ENCODE results near the gene APOA4.
"Not testable (repeated sequence)": the region's sequence is repeated elsewhere in the genome, so short reads cannot be mapped to it uniquely, and the experiment has no call there.

APOA4 gene

DNA sequence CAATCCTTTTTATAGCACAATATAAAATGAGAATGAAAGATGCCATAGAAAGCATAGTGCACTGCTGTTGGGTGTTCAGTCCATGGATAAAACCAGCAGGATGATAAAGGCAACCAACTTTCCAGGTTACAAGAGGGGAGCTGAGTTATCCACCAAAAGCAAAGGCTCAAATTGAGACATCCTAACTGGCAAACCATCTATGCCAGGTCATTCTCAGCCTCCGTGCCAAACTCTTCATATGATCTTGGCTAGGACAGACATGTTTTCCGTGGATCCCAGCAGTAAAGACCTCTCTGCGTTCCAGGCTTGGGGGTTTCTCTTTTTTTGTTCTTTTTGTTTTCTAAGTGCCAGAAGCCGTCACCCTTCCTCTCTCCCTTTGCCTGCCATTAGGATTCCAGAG is 21.6 kb upstream of the APOA4 start:
- no peak for FAIRE-seq

GRCh38 chr11:116843661-116844060 is 20.6 kb upstream of the APOA4 start:
- FAIRE-seq = no peak

GRCh38 chr11:116842909-116843308 is 19.8 kb upstream of the APOA4 start:
- no peak for FAIRE-seq

DNA sequence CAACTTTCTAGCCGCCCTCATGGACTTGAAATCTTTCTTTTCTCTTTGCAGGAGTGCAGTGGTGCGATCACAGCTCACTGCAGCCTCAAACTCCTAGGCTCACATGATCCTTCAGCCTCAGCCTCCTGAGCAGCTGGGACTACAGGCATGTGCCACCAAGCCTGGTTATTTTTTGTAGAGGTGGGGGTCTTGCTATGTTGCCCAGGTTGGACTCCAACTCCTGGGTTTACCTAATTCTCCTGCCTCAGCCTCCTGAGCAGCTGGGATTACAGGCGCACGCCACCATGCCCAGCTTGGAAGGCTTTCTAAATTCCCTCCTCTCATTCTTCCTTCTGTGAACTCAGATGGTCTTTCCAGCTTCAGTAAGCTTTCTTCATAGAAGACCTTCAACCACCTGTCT is 19.0 kb upstream of the APOA4 start:
- no peak for FAIRE-seq

- no peak for FAIRE-seq
Measured at GRCh38 chr11:116840746-116841296, 17.7 kb upstream of the APOA4 start.

GRCh38 chr11:116840224-116840745 is 17.2 kb upstream of the APOA4 start:
- no peak for FAIRE-seq

GRCh38 chr11:116838321-116839084 is 15.4 kb upstream of the APOA4 start:
- FAIRE-seq = no peak

GRCh38 chr11:116837231-116838091 is 14.4 kb upstream of the APOA4 start, which contains the start of gene APOA1:
Gene APOA1 (minus strand): TSS chr11:116837622. CDS start chr11:116837387, 235 bp downstream.
- FAIRE-seq = no peak

- no peak for FAIRE-seq
Measured at GRCh38 chr11:116836632-116836991, 13.5 kb upstream of the APOA4 start.

DNA sequence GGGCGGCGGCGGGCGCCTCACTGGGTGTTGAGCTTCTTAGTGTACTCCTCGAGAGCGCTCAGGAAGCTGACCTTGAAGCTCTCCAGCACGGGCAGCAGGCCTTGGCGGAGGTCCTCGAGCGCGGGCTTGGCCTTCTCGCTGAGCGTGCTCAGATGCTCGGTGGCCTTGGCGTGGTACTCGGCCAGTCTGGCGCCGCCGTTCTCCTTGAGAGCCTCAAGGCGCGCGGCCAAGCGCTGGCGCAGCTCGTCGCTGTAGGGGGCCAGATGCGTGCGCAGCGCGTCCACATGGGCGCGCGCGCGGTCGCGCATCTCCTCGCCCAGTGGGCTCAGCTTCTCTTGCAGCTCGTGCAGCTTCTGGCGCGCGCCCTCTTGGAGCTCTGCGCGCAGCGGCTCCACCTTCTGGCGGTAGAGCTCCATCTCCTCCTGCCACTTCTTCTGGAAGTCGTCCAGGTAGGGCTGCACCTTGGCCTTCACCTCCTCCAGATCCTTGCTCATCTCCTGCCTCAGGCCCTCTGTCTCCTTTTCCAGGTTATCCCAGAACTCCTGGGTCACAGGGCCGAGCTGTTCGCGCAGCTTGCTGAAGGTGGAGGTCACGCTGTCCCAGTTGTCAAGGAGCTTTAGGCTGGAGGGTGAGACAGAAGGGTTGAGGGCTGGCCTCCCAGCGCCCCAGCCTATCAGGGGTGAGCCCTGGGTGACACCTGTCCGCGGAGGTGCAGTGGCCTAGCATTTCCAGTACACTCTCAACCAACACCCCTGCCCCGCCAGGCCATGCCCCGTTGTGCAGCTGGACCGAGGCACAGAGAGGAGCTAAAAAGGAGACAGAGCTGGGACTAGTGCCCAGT is 12.9 kb upstream of the APOA4 start:
- FAIRE-seq = no peak

GRCh38 chr11:116835042-116835772 is 12.1 kb upstream of the APOA4 start:
- FAIRE-seq = no peak

DNA sequence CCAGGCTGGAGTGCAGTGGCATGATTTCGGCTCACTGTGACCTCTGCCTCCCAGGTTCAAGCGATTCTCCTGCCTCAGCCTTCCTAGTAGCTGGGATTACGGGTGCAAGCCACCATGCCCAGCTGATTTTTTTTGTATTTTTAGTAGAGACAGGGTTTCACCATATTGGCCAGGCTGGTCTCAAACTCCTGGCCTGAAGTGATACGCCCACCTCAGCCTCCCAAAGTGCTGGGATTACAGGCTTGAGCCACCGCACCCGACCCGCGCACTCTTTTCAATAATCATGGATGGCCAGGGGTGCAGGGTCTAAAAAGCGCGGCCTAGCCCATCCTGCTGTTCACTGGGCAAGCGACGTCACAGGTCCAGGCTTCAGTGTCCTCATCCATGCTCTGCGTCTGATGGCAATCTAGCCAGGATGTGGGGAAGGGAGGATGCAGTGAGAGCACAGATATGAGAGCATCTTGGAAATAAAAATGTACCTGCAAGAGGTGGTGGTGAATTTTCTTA is 11.5 kb upstream of the APOA4 start:
- not testable (repeated sequence) for FAIRE-seq

DNA sequence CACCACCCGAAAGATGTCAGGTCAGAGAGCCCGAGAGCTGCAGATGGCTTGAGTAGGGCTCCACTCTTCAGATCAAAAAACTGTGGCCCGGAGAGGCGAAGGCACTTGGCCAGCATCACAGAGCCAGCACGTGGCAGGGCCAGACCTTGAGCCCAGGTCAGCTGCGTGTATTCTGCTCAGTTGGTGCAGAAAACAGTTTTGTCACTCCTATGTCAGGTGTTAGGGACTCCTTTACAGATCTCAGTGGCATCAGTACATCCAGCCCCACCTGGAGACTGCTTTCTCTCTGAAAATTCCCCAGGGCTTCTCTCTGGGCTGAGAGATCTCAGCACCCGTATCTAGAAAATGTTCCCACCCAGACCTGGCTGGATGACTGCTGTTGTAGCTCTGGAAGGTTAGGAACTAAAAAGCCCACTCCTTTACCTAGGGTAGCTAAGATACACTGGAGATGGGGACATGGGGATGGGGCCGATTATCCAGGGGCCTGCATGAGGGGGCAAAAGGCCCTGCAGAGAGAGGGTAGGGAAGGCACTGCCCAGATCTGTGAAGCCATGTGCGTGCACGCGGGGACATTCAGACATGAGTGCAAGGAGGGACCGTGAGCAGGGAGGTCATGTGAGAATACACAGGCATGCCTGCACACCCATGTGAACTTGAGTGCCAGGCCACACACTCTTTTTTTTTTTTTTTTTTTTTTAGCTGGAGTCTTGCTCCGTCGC is 10.9 kb upstream of the APOA4 start:
- no peak for FAIRE-seq

GRCh38 chr11:116833491-116833815 is 10.3 kb upstream of the APOA4 start:
- FAIRE-seq = no peak

DNA sequence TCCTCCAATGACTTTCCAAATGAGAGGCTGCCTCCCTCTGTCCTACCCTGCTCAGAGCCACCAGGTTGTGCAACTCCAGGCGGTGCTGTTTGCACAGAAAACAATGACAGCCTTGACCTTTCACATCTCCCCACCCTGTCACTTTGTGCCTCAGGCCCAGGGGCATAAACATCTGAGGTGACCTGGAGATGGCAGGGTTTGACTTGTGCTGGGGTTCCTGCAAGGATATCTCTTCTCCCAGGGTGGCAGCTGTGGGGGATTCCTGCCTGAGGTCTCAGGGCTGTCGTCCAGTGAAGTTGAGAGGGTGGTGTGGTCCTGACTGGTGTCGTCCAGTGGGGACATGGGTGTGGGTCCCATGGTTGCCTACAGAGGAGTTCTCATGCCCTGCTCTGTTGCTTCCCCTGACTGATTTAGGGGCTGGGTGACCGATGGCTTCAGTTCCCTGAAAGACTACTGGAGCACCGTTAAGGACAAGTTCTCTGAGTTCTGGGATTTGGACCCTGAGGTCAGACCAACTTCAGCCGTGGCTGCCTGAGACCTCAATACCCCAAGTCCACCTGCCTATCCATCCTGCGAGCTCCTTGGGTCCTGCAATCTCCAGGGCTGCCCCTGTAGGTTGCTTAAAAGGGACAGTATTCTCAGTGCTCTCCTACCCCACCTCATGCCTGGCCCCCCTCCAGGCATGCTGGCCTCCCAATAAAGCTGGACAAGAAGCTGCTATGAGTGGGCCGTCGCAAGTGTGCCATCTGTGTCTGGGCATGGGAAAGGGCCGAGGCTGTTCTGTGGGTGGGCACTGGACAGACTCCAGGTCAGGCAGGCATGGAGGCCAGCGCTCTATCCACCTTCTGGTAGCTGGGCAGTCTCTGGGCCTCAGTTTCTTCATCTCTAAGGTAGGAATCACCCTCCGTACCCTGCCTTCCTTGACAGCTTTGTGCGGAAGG is 9.5 kb upstream of the APOA4 start:
- FAIRE-seq = no peak

DNA sequence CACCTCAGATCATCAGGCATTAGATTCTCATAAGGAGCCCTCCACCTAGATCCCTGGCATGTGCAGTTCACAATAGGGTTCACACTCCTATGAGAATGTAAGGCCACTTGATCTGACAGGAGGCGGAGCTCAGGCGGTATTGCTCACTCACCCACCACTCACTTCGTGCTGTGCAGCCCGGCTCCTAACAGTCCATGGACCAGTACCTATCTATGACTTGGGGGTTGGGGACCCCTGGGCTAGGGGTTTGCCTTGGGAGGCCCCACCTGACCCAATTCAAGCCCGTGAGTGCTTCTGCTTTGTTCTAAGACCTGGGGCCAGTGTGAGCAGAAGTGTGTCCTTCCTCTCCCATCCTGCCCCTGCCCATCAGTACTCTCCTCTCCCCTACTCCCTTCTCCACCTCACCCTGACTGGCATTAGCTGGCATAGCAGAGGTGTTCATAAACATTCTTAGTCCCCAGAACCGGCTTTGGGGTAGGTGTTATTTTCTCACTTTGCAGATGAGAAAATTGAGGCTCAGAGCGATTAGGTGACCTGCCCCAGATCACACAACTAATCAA is 8.8 kb upstream of the APOA4 start:
- FAIRE-seq = no peak

DNA sequence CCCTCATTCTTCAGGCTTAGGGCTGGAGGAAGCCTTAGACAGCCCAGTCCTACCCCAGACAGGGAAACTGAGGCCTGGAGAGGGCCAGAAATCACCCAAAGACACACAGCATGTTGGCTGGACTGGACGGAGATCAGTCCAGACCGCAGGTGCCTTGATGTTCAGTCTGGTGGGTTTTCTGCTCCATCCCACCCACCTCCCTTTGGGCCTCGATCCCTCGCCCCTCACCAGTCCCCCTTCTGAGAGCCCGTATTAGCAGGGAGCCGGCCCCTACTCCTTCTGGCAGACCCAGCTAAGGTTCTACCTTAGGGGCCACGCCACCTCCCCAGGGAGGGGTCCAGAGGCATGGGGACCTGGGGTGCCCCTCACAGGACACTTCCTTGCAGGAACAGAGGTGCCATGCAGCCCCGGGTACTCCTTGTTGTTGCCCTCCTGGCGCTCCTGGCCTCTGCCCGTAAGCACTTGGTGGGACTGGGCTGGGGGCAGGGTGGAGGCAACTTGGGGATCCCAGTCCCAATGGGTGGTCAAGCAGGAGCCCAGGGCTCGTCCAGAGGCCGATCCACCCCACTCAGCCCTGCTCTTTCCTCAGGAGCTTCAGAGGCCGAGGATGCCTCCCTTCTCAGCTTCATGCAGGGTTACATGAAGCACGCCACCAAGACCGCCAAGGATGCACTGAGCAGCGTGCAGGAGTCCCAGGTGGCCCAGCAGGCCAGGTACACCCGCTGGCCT is 7.2 kb upstream of the APOA4 start:
- no peak for FAIRE-seq

DNA sequence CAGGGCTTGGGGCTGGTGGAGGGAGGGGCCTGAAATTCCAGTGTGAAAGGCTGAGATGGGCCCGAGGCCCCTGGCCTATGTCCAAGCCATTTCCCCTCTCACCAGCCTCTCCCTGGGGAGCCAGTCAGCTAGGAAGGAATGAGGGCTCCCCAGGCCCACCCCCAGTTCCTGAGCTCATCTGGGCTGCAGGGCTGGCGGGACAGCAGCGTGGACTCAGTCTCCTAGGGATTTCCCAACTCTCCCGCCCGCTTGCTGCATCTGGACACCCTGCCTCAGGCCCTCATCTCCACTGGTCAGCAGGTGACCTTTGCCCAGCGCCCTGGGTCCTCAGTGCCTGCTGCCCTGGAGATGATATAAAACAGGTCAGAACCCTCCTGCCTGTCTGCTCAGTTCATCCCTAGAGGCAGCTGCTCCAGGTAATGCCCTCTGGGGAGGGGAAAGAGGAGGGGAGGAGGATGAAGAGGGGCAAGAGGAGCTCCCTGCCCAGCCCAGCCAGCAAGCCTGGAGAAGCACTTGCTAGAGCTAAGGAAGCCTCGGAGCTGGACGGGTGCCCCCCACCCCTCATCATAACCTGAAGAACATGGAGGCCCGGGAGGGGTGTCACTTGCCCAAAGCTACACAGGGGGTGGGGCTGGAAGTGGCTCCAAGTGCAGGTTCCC is 6.5 kb upstream of the APOA4 start, which contains the start of gene APOC3:
TSS of gene APOC3 (plus strand) at position 383 of the 659 bp plus-strand sequence. CDS start 676 bp downstream, outside the sequence.
- no peak for FAIRE-seq
